ENCODE measurements around the gene FBXL7.

The FBXL7 gene

GRCh38 chr5:15452781-15453180, 47.2 kb upstream of the FBXL7 start:
- Histone ChIP-seq H3K18ac (ENCODE audit: low read length) (no peak overlapping the region), H2BK12ac (ENCODE audit: low read length) (no peak overlapping the region), H4K8ac (ENCODE audit: low read depth, low read length) (no peak overlapping the region), H2AFZ (ENCODE audit: insufficient read depth, low read length, poor library complexity) (no peak overlapping the region), H4K12ac (ENCODE audit: low read depth, low read length) (no peak overlapping the region), H3K23ac (ENCODE audit: low read length) (no peak overlapping the region), H2BK5ac (ENCODE audit: low read depth, low read length, poor library complexity) (no peak overlapping the region), H2BK120ac (ENCODE audit: insufficient read depth, low read length, poor library complexity) (no peak overlapping the region), H3K36me3 (ENCODE audit: control insufficient read depth in 1 of 2, insufficient read depth in 2 of 2, low read length in 2 of 2) (no peaks in the 10 kb centered on the region), H3K4ac (ENCODE audit: low read depth, low read length) (no peak overlapping the region), H3K27ac (ENCODE audit: low read depth, low read length) (no peak overlapping the region), H3K79me1 (ENCODE audit: low read length) (no peaks in the 10 kb centered on the region), H3K9me3 (ENCODE audit: insufficient read depth, low read depth, low read length) (no peaks in the 10 kb centered on the region), H4K91ac (ENCODE audit: low read depth, low read length) (no peak overlapping the region), H2AK5ac (ENCODE audit: low read length) (no peak overlapping the region), H3K79me2 (ENCODE audit: control insufficient read depth, insufficient read depth, low read length, poor library complexity) (no peaks in the 10 kb centered on the region), H3K14ac (ENCODE audit: low read length) (no peak overlapping the region), H3K4me2 (ENCODE audit: low read length) (no peak overlapping the region), H3K4me3 (ENCODE audit: low read depth, low read length) (no peak overlapping the region), H3K4me1 (ENCODE audit: control insufficient read depth in 1 of 2, insufficient read depth in 2 of 2, low read length in 2 of 2) (no peaks in the 10 kb centered on the region), H3K9ac (ENCODE audit: low read length) (no peak overlapping the region), H3K27me3 (ENCODE audit: insufficient read depth, low read length) (no peaks in the 10 kb centered on the region)
- no peak for DNase-seq
- no CpG with 5 or more reads among the region's 1 CpG for WGBS (ENCODE audit: extremely low coverage, insufficient coverage, insufficient read length)

- Histone ChIP-seq H3K79me1 (ENCODE audit: low read length) (no peaks in the 10 kb centered on the region), H3K4ac (ENCODE audit: low read depth, low read length) (no peak overlapping the region), H4K91ac (ENCODE audit: low read depth, low read length) (no peak overlapping the region), H3K23ac (ENCODE audit: low read length) (no peak overlapping the region), H3K4me1 (ENCODE audit: control insufficient read depth in 1 of 2, insufficient read depth in 2 of 2, low read length in 2 of 2) (no peaks in the 10 kb centered on the region), H3K9me3 (ENCODE audit: insufficient read depth, low read depth, low read length) (no peaks in the 10 kb centered on the region), H3K36me3 (ENCODE audit: control insufficient read depth in 1 of 2, insufficient read depth in 2 of 2, low read length in 2 of 2) (no peaks in the 10 kb centered on the region), H3K79me2 (ENCODE audit: control insufficient read depth, insufficient read depth, low read length, poor library complexity) (no peaks in the 10 kb centered on the region), H4K12ac (ENCODE audit: low read depth, low read length) (no peak overlapping the region), H2BK12ac (ENCODE audit: low read length) (no peak overlapping the region), H2AK5ac (ENCODE audit: low read length) (no peak overlapping the region), H4K8ac (ENCODE audit: low read depth, low read length) (no peak overlapping the region), H3K9ac (ENCODE audit: low read length) (no peak overlapping the region), H3K4me3 (ENCODE audit: low read depth, low read length) (no peak overlapping the region), H2AFZ (ENCODE audit: insufficient read depth, low read length, poor library complexity) (no peak overlapping the region), H3K27me3 (ENCODE audit: insufficient read depth, low read length) (no peaks in the 10 kb centered on the region), H3K4me2 (ENCODE audit: low read length) (no peak overlapping the region), H3K18ac (ENCODE audit: low read length) (no peak overlapping the region), H2BK5ac (ENCODE audit: low read depth, low read length, poor library complexity) (no peak overlapping the region), H3K27ac (ENCODE audit: low read depth, low read length) (no peak overlapping the region), H3K14ac (ENCODE audit: low read length) (no peak overlapping the region), H2BK120ac (ENCODE audit: insufficient read depth, low read length, poor library complexity) (no peak overlapping the region)
- no peak for DNase-seq
- WGBS (ENCODE audit: extremely low coverage, insufficient coverage, insufficient read length) = no CpG with 5 or more reads among the region's 1 CpG
Measured at GRCh38 chr5:15459200-15459599, 40.8 kb upstream of the FBXL7 start.

GRCh38 chr5:15463231-15463980, 36.6 kb upstream of the FBXL7 start:
- no peak overlapping the region for H3K14ac ChIP-seq (ENCODE audit: low read length)
- no peak overlapping the region for H4K8ac ChIP-seq (ENCODE audit: low read depth, low read length)
- no peak overlapping the region for H3K4me3 ChIP-seq (ENCODE audit: low read depth, low read length)
- H3K27me3 ChIP-seq (ENCODE audit: insufficient read depth, low read length) = no peaks in the 10 kb centered on the region
- no peak overlapping the region for H2BK12ac ChIP-seq (ENCODE audit: low read length)
- H4K12ac ChIP-seq (ENCODE audit: low read depth, low read length) = no peak overlapping the region
- H3K79me2 ChIP-seq (ENCODE audit: control insufficient read depth, insufficient read depth, low read length, poor library complexity) = no peaks in the 10 kb centered on the region
- H3K4me1 ChIP-seq (ENCODE audit: control insufficient read depth in 1 of 2, insufficient read depth in 2 of 2, low read length in 2 of 2) = no peaks in the 10 kb centered on the region
- H3K36me3 ChIP-seq (ENCODE audit: control insufficient read depth in 1 of 2, insufficient read depth in 2 of 2, low read length in 2 of 2) = no peaks in the 10 kb centered on the region
- no peak overlapping the region for H3K4me2 ChIP-seq (ENCODE audit: low read length)
- H3K9ac ChIP-seq (ENCODE audit: low read length) = no peak overlapping the region
- H2BK5ac ChIP-seq (ENCODE audit: low read depth, low read length, poor library complexity) = no peak overlapping the region
- H3K18ac ChIP-seq (ENCODE audit: low read length) = no peak overlapping the region
- no peak overlapping the region for H2AFZ ChIP-seq (ENCODE audit: insufficient read depth, low read length, poor library complexity)
- H2BK120ac ChIP-seq (ENCODE audit: insufficient read depth, low read length, poor library complexity) = no peak overlapping the region
- no peak overlapping the region for H3K27ac ChIP-seq (ENCODE audit: low read depth, low read length)
- no peaks in the 10 kb centered on the region for H3K9me3 ChIP-seq (ENCODE audit: insufficient read depth, low read depth, low read length)
- no peak overlapping the region for H3K23ac ChIP-seq (ENCODE audit: low read length)
- WGBS (ENCODE audit: extremely low coverage, insufficient coverage, insufficient read length) = no CpG with 5 or more reads among the region's 3 CpGs
- H4K91ac ChIP-seq (ENCODE audit: low read depth, low read length) = no peak overlapping the region
- H2AK5ac ChIP-seq (ENCODE audit: low read length) = no peak overlapping the region
- DNase-seq = no peak
- no peaks in the 10 kb centered on the region for H3K79me1 ChIP-seq (ENCODE audit: low read length)
- H3K4ac ChIP-seq (ENCODE audit: low read depth, low read length) = no peak overlapping the region

GRCh38 chr5:15472116-15472515, 27.9 kb upstream of the FBXL7 start:
- no peak overlapping the region for H2BK12ac ChIP-seq (ENCODE audit: low read length)
- H3K4me1 ChIP-seq (ENCODE audit: control insufficient read depth in 1 of 2, insufficient read depth in 2 of 2, low read length in 2 of 2) = no peaks in the 10 kb centered on the region
- no peak overlapping the region for H2AK5ac ChIP-seq (ENCODE audit: low read length)
- no CpG with 5 or more reads among the region's 8 CpGs for WGBS (ENCODE audit: extremely low coverage, insufficient coverage, insufficient read length)
- H3K23ac ChIP-seq (ENCODE audit: low read length) = no peak overlapping the region
- H3K4me2 ChIP-seq (ENCODE audit: low read length) = no peak overlapping the region
- no peaks in the 10 kb centered on the region for H3K79me1 ChIP-seq (ENCODE audit: low read length)
- no peak overlapping the region for H3K4me3 ChIP-seq (ENCODE audit: low read depth, low read length)
- no peak for DNase-seq
- no peak overlapping the region for H3K4ac ChIP-seq (ENCODE audit: low read depth, low read length)
- H3K27me3 ChIP-seq (ENCODE audit: insufficient read depth, low read length) = no peaks in the 10 kb centered on the region
- H2AFZ ChIP-seq (ENCODE audit: insufficient read depth, low read length, poor library complexity) = no peak overlapping the region
- H3K9me3 ChIP-seq (ENCODE audit: insufficient read depth, low read depth, low read length) = peaks cover 2% of the 10 kb centered on the region
- no peak overlapping the region for H2BK5ac ChIP-seq (ENCODE audit: low read depth, low read length, poor library complexity)
- no peak overlapping the region for H4K8ac ChIP-seq (ENCODE audit: low read depth, low read length)
- H3K14ac ChIP-seq (ENCODE audit: low read length) = no peak overlapping the region
- H3K79me2 ChIP-seq (ENCODE audit: control insufficient read depth, insufficient read depth, low read length, poor library complexity) = no peaks in the 10 kb centered on the region
- H4K91ac ChIP-seq (ENCODE audit: low read depth, low read length) = no peak overlapping the region
- no peak overlapping the region for H2BK120ac ChIP-seq (ENCODE audit: insufficient read depth, low read length, poor library complexity)
- no peak overlapping the region for H3K18ac ChIP-seq (ENCODE audit: low read length)
- H3K9ac ChIP-seq (ENCODE audit: low read length) = no peak overlapping the region
- no peak overlapping the region for H4K12ac ChIP-seq (ENCODE audit: low read depth, low read length)
- no peak overlapping the region for H3K27ac ChIP-seq (ENCODE audit: low read depth, low read length)
- H3K36me3 ChIP-seq (ENCODE audit: control insufficient read depth in 1 of 2, insufficient read depth in 2 of 2, low read length in 2 of 2) = no peaks in the 10 kb centered on the region
